ENCODE data around the gene SHH. TPM values are rescaled to one million over a fixed set of nuclear protein-coding genes. Genes with fewer than 3 reads are reported as not detected.

SHH gene
- total RNA-seq, 1 experiment from 2014 or later, result 0.26 TPM

- no peak; the same call in none of the 2 replicates for TF ChIP-seq IRF1 (CRISPR knock-in tag; IDR thresholded peaks at IDR 0.05)
- no peak for TF ChIP-seq IRF2 (CRISPR knock-in tag; IDR thresholded peaks at IDR 0.05; ENCODE audit: borderline replicate concordance, low read depth)
- no peak for TF ChIP-seq AR (CRISPR knock-in tag; IDR thresholded peaks at IDR 0.05)
- peak; percentile 45; the same call in 1 of the 2 replicates for TF ChIP-seq NR1H2 (CRISPR knock-in tag; IDR thresholded peaks at IDR 0.05)
- no peak for TF ChIP-seq ZNF232 (CRISPR knock-in tag; IDR thresholded peaks at IDR 0.05)
- peak; percentile 73 for TF ChIP-seq MAX (CRISPR knock-in tag; IDR thresholded peaks at IDR 0.05)
- no peak for TF ChIP-seq ATF2 (CRISPR knock-in tag; IDR thresholded peaks at IDR 0.05; ENCODE audit: borderline replicate concordance, low read depth)
- no peak for TF ChIP-seq ATF3 (CRISPR knock-in tag; conservative IDR thresholded peaks at IDR 0.05)
- TF ChIP-seq KAT7 (CRISPR knock-in tag; IDR thresholded peaks at IDR 0.05; ENCODE audit: borderline replicate concordance), result 0 out of 2 replicates have a peak, but pooled peaks have one; percentile 14
- no peak for TF ChIP-seq CREM (CRISPR knock-in tag; IDR thresholded peaks at IDR 0.05)
- TF ChIP-seq FOXK1 (CRISPR knock-in tag; IDR thresholded peaks at IDR 0.05), result no peak
- TF ChIP-seq RORB (CRISPR knock-in tag; IDR thresholded peaks at IDR 0.05), result no peak
- TF ChIP-seq CBFB (CRISPR knock-in tag; IDR thresholded peaks at IDR 0.05; ENCODE audit: low read depth), result no peak
- no peak for TF ChIP-seq OVOL2 (CRISPR knock-in tag; IDR thresholded peaks at IDR 0.05; ENCODE audit: borderline replicate concordance)
- TF ChIP-seq ZNF512 (CRISPR knock-in tag; IDR thresholded peaks at IDR 0.05; ENCODE audit: borderline replicate concordance), result no peak
- no peak for TF ChIP-seq ZNF423 (CRISPR knock-in tag; IDR thresholded peaks at IDR 0.05)
- peak; percentile 36; the same call in 1 of the 2 replicates for TF ChIP-seq USF1 (CRISPR knock-in tag; IDR thresholded peaks at IDR 0.05)
- TF ChIP-seq CREB1 (CRISPR knock-in tag; IDR thresholded peaks at IDR 0.05), result peak; percentile 71; the same call in 1 of the 2 replicates
- no peak for TF ChIP-seq ZNF138 (CRISPR knock-in tag; conservative IDR thresholded peaks at IDR 0.05)
- no peak for TF ChIP-seq ZNF671 (CRISPR knock-in tag; IDR thresholded peaks at IDR 0.05)
- 0 out of 2 replicates have a peak, but pooled peaks have one; percentile 25 for TF ChIP-seq ATF6 (CRISPR knock-in tag; IDR thresholded peaks at IDR 0.05)
- no peak for TF ChIP-seq ZNF121 (CRISPR knock-in tag; IDR thresholded peaks at IDR 0.05)
- no peak for TF ChIP-seq ZNF416 (CRISPR knock-in tag; IDR thresholded peaks at IDR 0.05)
- peak; percentile 45; the same call in 1 of the 2 replicates for TF ChIP-seq FOXP4 (CRISPR knock-in tag; IDR thresholded peaks at IDR 0.05)
- no peak for TF ChIP-seq PRRX2 (CRISPR knock-in tag; IDR thresholded peaks at IDR 0.05)
- no peak for TF ChIP-seq NR2C2 (CRISPR knock-in tag; IDR thresholded peaks at IDR 0.05)
- no peak; the same call in 1 of the 2 replicates for TF ChIP-seq SP1 (CRISPR knock-in tag; conservative IDR thresholded peaks at IDR 0.05)
Observed at GRCh38 chr7:155803418-155804376, 8.6 kb downstream of the SHH start (continued).

Measured in WTC11 (cell line).